Endothelial cell of umbilical vein (primary cell): ENCODE data around the gene ITGB3. TPM values are rescaled to one million over a fixed set of nuclear protein-coding genes. Genes with fewer than 3 reads are reported as not detected.

ENCODE experiments used
- BruUV-seq: library from RNA; stranded (reverse); fragments of 400-500 nt; replicated peaks from 2 replicates; lab custom pipeline; 2021; lab: Mats Ljungman, UMichigan
- CTCF ChIA-PET: fragments of 300-600, 350-600 bp; sonication (Branson Sonifier 250); formaldehyde crosslinking; loops from one replicate; lab custom pipeline; 2021; ENCODE audit warnings: antibody characterized with exemption, inconsistent platforms; lab: Charles Lee
- POLR2A ChIA-PET: fragments of 300-600, 350-600 bp; sonication (Branson Sonifier 250); formaldehyde crosslinking; loops from one replicate; lab custom pipeline; 2021; ENCODE audit warnings: antibody characterized with exemption, inconsistent platforms; lab: Charles Lee
- DNase-seq: peaks from one replicate; pipeline ENCODE4 v3.0.0-alpha.2; 2011; ENCODE audit warnings: low read depth, low spot score
- FAIRE-seq: peaks from 2 replicates; lab custom pipeline; 2011; peaks lifted over from hg19 to GRCh38; lab: Jason Lieb, UNC
- H2AFZ ChIP-seq: 2 replicates; pipeline ENCODE4 v1.6.0; 2012; ENCODE audit warnings: low read depth, low read length, control low read depth, inconsistent platforms
- H3K27ac ChIP-seq: 2 replicates; pipeline ENCODE4 v1.5.1; 2011; ENCODE audit warnings: low read depth, mild to moderate bottlenecking, control low read depth, low read length, moderate library complexity; ENCODE audit not compliant: insufficient read depth
- H3K27me3 ChIP-seq, 2 experiments: 2 replicates each; pipeline versions ENCODE4 v1.6.0 to v1.6.1; 2011; ENCODE audit warnings: low read length in 2 of 2, mixed read lengths in 1 of 2; ENCODE audit not compliant: control insufficient read depth in 2 of 2, insufficient read depth in 2 of 2
- H3K36me3 ChIP-seq, 2 experiments: 2 replicates in 1 of 2; 3 replicates in 1 of 2; pipeline ENCODE4 v1.5.1; 2011; ENCODE audit warnings: low read length in 2 of 2, mild to moderate bottlenecking in 1 of 2, moderate library complexity in 1 of 2; ENCODE audit not compliant: control insufficient read depth in 2 of 2, insufficient read depth in 2 of 2; ENCODE audit errors: extremely low read depth in 1 of 2
- H3K4me1 ChIP-seq: 3 replicates; pipeline ENCODE4 v1.5.1; 2011; ENCODE audit warnings: mild to moderate bottlenecking, low read length; ENCODE audit not compliant: control insufficient read depth, insufficient read depth; ENCODE audit errors: extremely low read depth
- H3K4me2 ChIP-seq: 2 replicates; pipeline ENCODE4 v1.6.1; 2011; ENCODE audit warnings: low read length, control low read depth, mixed read lengths; ENCODE audit not compliant: insufficient read depth
- H3K4me3 ChIP-seq, 3 experiments: fragments of 200-600 bp in 1 of 3; sonication (generic), shearing (Covaris generic) in 1 of 3; replicated peaks in 1 of 3; 2 replicates each; pipeline ENCODE4 v1.5.1; 2011 to 2016; ENCODE audit warnings: control low read depth in 3 of 3, low read length in 3 of 3, mild to moderate bottlenecking in 2 of 3, inconsistent platforms in 1 of 3, low read depth in 1 of 3, moderate library complexity in 1 of 3; ENCODE audit not compliant: insufficient read depth in 1 of 3
- H3K79me2 ChIP-seq: 2 replicates; pipeline ENCODE4 v1.6.0; 2012; ENCODE audit warnings: low read length, inconsistent platforms; ENCODE audit not compliant: control insufficient read depth, insufficient read depth
- H3K9ac ChIP-seq: replicated peaks from 2 replicates; pipeline ENCODE3; 2011; ENCODE audit warnings: low read length, control low read depth; ENCODE audit not compliant: insufficient read depth; ENCODE audit errors: extremely low read depth
- H3K9me1 ChIP-seq: replicated peaks from 3 replicates; pipeline ENCODE4 v1.6.0; 2011; ENCODE audit warnings: mild to moderate bottlenecking, low read length; ENCODE audit not compliant: control insufficient read depth, insufficient read depth; ENCODE audit errors: extremely low read depth
- H3K9me3 ChIP-seq: replicated peaks from 2 replicates; pipeline ENCODE4 v1.5.1; 2012; ENCODE audit warnings: low read length, inconsistent platforms; ENCODE audit not compliant: control insufficient read depth, insufficient read depth
- H4K20me1 ChIP-seq: replicated peaks from 2 replicates; pipeline ENCODE3; 2011; ENCODE audit warnings: mild to moderate bottlenecking, low read length; ENCODE audit not compliant: control insufficient read depth, insufficient read depth; ENCODE audit errors: extremely low read depth
- CTCF ChIP-seq, 2 donors: IDR thresholded peaks; 1 replicate in 1 of 2; 2 replicates in 1 of 2; pipeline ENCODE4 v1.5.1; 2011; ENCODE audit warnings: low read length in 2 of 2, mild to moderate bottlenecking in 2 of 2, moderate library complexity in 2 of 2, control low read depth in 1 of 2, inconsistent platforms in 1 of 2, low read depth in 1 of 2; ENCODE audit not compliant: insufficient read depth in 1 of 2; ENCODE audit errors: extremely low read depth in 1 of 2
- EZH2 ChIP-seq: IDR thresholded peaks from 2 replicates; pipeline ENCODE4 v1.6.1; 2012; ENCODE audit warnings: borderline replicate concordance, low read depth, mild to moderate bottlenecking, moderate library complexity, low read length, inconsistent platforms; ENCODE audit not compliant: severe bottlenecking
- FOS ChIP-seq: IDR thresholded peaks from 2 replicates; pipeline ENCODE4 v1.6.1; 2011; ENCODE audit warnings: mild to moderate bottlenecking, low read length, moderate library complexity, borderline replicate concordance; ENCODE audit not compliant: insufficient read depth
- GATA2 ChIP-seq: IDR thresholded peaks from 2 replicates; pipeline ENCODE4 v1.7.0; 2011; ENCODE audit warnings: low read depth, mild to moderate bottlenecking, moderate library complexity, mixed read lengths, low read length; ENCODE audit not compliant: insufficient read length, insufficient read depth
- MAX ChIP-seq: IDR thresholded peaks from 2 replicates; pipeline ENCODE4 v1.6.1; 2011; ENCODE audit not compliant: insufficient read depth, insufficient read length
- MYC ChIP-seq: IDR thresholded peaks from one replicate; pipeline ENCODE4 v1.6.1; 2011; ENCODE audit warnings: mild to moderate bottlenecking, low read depth, low read length
- POLR2A ChIP-seq: IDR thresholded peaks from 2 replicates; pipeline ENCODE4 v1.6.1; 2012; ENCODE audit warnings: low read depth, mild to moderate bottlenecking, control low read depth, low read length
- POLR2AphosphoS5 ChIP-seq: IDR thresholded peaks from 2 replicates; pipeline ENCODE4 v1.6.1; 2012; ENCODE audit warnings: low read depth, mild to moderate bottlenecking, control low read depth, low read length, moderate library complexity; ENCODE audit not compliant: insufficient read depth
- dilution Hi-C: fragments of 300-500 bp; cut with MboI; formaldehyde crosslinking; loops from one replicate; pipeline ENCODE4 v1.15.0; 2019; ENCODE audit warnings: low sequenced_read_pairs; ENCODE audit not compliant: extremely low pct_ligation_motif_present
- intact Hi-C: fragments of 100-400 bp; cut with micrococcal nuclease; formaldehyde crosslinking; loops from one replicate; pipeline ENCODE4 v1.10.0; 2022
- polyA plus RNA-seq, 4 experiments: library from polyadenylated mRNA; depleted of rRNA in 3 of 4; stranded (reverse) in 3 of 4; unstranded in 1 of 4; fragments of >200 nt; gene quantifications; 2 replicates each; pipeline versions ENCODE4 v1.2.1 to v1.2.3, GENCODE V29; 2011 to 2012; ENCODE audit warnings: missing spikeins in 1 of 4
- total RNA-seq: library from RNA; stranded (reverse); gene quantifications from 2 replicates; pipeline ENCODE4 v1.2.3, GENCODE V29; 2021

The ITGB3 gene
- total and polyA plus RNA-seq, 2 donors (not counting 3 experiments of a cell fraction or from before 2014, with no cell fraction given), result 55.8 to 60.0 TPM

GRCh38 chr17:47272491-47272890 is 18.9 kb downstream of the ITGB3 start:
- Histone ChIP-seq H3K79me2 (no peaks in the 10 kb centered on the region), H3K4me2 (no peak overlapping the region), H3K9me1 (no peaks in the 10 kb centered on the region), H3K27ac (no peak overlapping the region), H3K36me3 (no peaks in the 10 kb centered on the region), H4K20me1 (no peaks in the 10 kb centered on the region), H3K4me3 (no peak overlapping the region), H2AFZ (no peak overlapping the region), H3K9me3 (no peaks in the 10 kb centered on the region), H3K27me3 (no peaks in the 10 kb centered on the region), H3K9ac (no peak overlapping the region), H3K4me1 (peaks cover 9% of the 10 kb centered on the region)
- CTCF ChIA-PET, result no interaction called here
- no peak for DNase-seq
- no peak for FAIRE-seq
- BruUV-seq, result no TSS peak
- TF ChIP-seq POLR2AphosphoS5, result no peak
- TF ChIP-seq GATA2, result no peak
- TF ChIP-seq CTCF (IDR thresholded peaks at IDR 0.05; ENCODE audit: extremely low read depth in 1 of 2, insufficient read depth in 1 of 2, low read depth in 1 of 2, low read length in 2 of 2), result no peak
- TF ChIP-seq MAX, result no peak
- no peak for TF ChIP-seq FOS
- intact Hi-C loops, result no loop called here
- POLR2A ChIA-PET, result no interaction called here
- dilution Hi-C loops, result no loop called here

- Histone ChIP-seq H4K20me1 (no peaks in the 10 kb centered on the region), H3K4me2 (no peak overlapping the region), H3K79me2 (no peaks in the 10 kb centered on the region), H3K36me3 (no peaks in the 10 kb centered on the region), H3K27me3 (no peaks in the 10 kb centered on the region), H3K27ac (no peak overlapping the region), H3K4me3 (no peak overlapping the region), H3K9me3 (no peaks in the 10 kb centered on the region), H2AFZ (no peak overlapping the region), H3K9me1 (no peaks in the 10 kb centered on the region), H3K9ac (no peak overlapping the region), H3K4me1 (peaks cover 9% of the 10 kb centered on the region)
- DNase-seq, result no peak
- intact Hi-C loops, result no loop called here
- no TSS peak for BruUV-seq
- no peak for TF ChIP-seq POLR2A
- TF ChIP-seq GATA2, result no peak
- TF ChIP-seq EZH2, result no peak
- no peak for TF ChIP-seq CTCF (IDR thresholded peaks at IDR 0.05; ENCODE audit: extremely low read depth in 1 of 2, insufficient read depth in 1 of 2, low read depth in 1 of 2, low read length in 2 of 2)
- no peak for TF ChIP-seq MYC
- TF ChIP-seq MAX, result no peak
- FAIRE-seq, result no peak
- ChIA-PET CTCF (no interaction called here), POLR2A (interaction anchor here (0.6 kb wide), 1 partner anchor 23 kb away, joined by 4 read pairs; no protein-coding TSS in a partner anchor)
- dilution Hi-C loops, result no loop called here
Observed at GRCh38 chr17:47273245-47273644, 19.6 kb downstream of the ITGB3 start.
